Neutrophil (primary cell): ENCODE results near the gene ATF4.

ENCODE experiments used
- H3K27ac ChIP-seq: fragments of 200-600 bp; sonication (generic); 2 replicates; pipeline ENCODE4 v1.5.1; 2016; ENCODE audit warnings: mild to moderate bottlenecking, moderate library complexity
- H3K27me3 ChIP-seq: fragments of 200-600 bp; sonication (generic); 2 replicates; pipeline ENCODE4 v1.6.0; 2016; ENCODE audit warnings: mild to moderate bottlenecking
- H3K36me3 ChIP-seq: fragments of 200-600 bp; sonication (generic); 2 replicates; pipeline ENCODE4 v1.5.1; 2017
- H3K4me1 ChIP-seq, 2 experiments: fragments of 200-600 bp in 1 of 2; sonication (generic) in 1 of 2; 1 replicate in 1 of 2; 2 replicates in 1 of 2; pipeline versions ENCODE4 v1.5.1 to v1.6.1; 2013 to 2016; ENCODE audit warnings: low read depth in 1 of 2, low read length in 1 of 2, mild to moderate bottlenecking in 1 of 2, moderate library complexity in 1 of 2; ENCODE audit not compliant: control insufficient read depth in 1 of 2, insufficient read depth in 1 of 2
- H3K4me3 ChIP-seq, 2 experiments: fragments of 200-600 bp in 1 of 2; sonication (generic) in 1 of 2; 1 replicate in 1 of 2; 2 replicates in 1 of 2; pipeline ENCODE4 v1.5.1; 2013 to 2016; ENCODE audit warnings: low read depth in 1 of 2, low read length in 1 of 2, mild to moderate bottlenecking in 1 of 2, moderate library complexity in 1 of 2
- H3K9me3 ChIP-seq: fragments of 200-600 bp; sonication (generic); 2 replicates; pipeline ENCODE4 v1.5.1; 2016
- TF ChIP-seq, protein P1 (sequence below): fragments of 200-600 bp; sonication (generic); IDR thresholded peaks from 2 replicates; pipeline ENCODE4 v1.5.1; 2016; ENCODE audit warnings: antibody characterized with exemption

Gene ATF4

DNA sequence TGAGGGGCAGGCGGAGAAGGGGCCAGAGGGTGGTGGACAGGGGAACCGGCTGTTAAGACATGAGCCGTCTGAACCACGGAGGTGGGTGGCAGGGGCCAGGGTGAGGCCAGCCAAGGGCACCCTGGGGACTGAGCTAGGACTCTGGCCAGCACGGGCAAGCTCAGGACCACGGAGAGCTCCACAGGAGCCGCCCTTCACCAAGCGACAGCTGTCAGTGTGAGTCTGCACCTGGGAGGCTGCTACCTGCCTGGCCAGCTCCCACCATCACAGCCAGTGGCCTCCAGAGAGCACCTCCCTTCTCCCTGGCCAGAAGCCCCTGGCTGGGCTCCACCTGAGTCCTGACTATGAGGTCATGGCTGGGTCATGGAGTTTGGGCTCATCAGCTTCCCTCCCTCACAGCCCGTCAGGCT lies 41.9 kb upstream of the ATF4 start:
- Histone ChIP-seq H3K27me3 (no peaks in the 10 kb centered on the region), H3K4me3 (no peak overlapping the region), H3K4me1 (no peaks in the 10 kb centered on the region), H3K9me3 (no peaks in the 10 kb centered on the region), H3K27ac (no peak overlapping the region), H3K36me3 (no peaks in the 10 kb centered on the region)
- TF ChIP-seq, protein P1, sequence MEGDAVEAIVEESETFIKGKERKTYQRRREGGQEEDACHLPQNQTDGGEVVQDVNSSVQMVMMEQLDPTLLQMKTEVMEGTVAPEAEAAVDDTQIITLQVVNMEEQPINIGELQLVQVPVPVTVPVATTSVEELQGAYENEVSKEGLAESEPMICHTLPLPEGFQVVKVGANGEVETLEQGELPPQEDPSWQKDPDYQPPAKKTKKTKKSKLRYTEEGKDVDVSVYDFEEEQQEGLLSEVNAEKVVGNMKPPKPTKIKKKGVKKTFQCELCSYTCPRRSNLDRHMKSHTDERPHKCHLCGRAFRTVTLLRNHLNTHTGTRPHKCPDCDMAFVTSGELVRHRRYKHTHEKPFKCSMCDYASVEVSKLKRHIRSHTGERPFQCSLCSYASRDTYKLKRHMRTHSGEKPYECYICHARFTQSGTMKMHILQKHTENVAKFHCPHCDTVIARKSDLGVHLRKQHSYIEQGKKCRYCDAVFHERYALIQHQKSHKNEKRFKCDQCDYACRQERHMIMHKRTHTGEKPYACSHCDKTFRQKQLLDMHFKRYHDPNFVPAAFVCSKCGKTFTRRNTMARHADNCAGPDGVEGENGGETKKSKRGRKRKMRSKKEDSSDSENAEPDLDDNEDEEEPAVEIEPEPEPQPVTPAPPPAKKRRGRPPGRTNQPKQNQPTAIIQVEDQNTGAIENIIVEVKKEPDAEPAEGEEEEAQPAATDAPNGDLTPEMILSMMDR: no peak

- Histone ChIP-seq H3K27me3 (no peaks in the 10 kb centered on the region), H3K36me3 (no peaks in the 10 kb centered on the region), H3K9me3 (no peaks in the 10 kb centered on the region), H3K27ac (no peak overlapping the region), H3K4me3 (no peak overlapping the region), H3K4me1 (no peaks in the 10 kb centered on the region)
- TF ChIP-seq, protein P1: no peak
Observed at GRCh38 chr22:39479254-39479653, 41.1 kb upstream of the ATF4 start.

DNA sequence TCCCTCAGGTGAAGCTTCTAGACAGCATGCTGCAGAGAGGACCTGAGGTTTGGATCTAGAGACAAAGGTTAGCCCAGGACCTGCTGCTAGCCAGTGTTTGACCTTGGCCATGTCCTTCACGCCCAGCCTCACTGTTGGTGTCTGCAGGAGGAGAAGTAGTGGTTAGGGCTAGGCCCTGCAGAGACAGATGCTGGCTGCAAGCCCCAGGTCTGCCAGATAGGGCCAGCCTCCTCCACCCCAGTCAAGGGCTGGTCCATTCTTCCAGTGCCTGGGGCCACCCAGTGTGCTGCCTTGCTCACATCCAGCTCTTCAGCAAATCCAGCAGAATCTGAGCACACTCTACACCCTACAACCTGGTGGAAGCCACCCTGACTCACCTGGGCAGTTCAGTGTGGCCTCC lies 39.8 kb upstream of the ATF4 start:
- no peaks in the 10 kb centered on the region for H3K9me3 ChIP-seq
- no peaks in the 10 kb centered on the region for H3K36me3 ChIP-seq
- H3K27me3 ChIP-seq: no peaks in the 10 kb centered on the region
- H3K4me3 ChIP-seq: no peak overlapping the region
- TF ChIP-seq, protein P1: no peak
- no peaks in the 10 kb centered on the region for H3K4me1 ChIP-seq
- no peak overlapping the region for H3K27ac ChIP-seq

GRCh38 chr22:39481054-39481453 lies 39.3 kb upstream of the ATF4 start:
- H3K9me3 ChIP-seq: no peaks in the 10 kb centered on the region
- no peak overlapping the region for H3K4me3 ChIP-seq
- H3K36me3 ChIP-seq: no peaks in the 10 kb centered on the region
- H3K27ac ChIP-seq: no peak overlapping the region
- TF ChIP-seq, protein P1: no peak
- H3K27me3 ChIP-seq: no peaks in the 10 kb centered on the region
- H3K4me1 ChIP-seq: no peaks in the 10 kb centered on the region

DNA sequence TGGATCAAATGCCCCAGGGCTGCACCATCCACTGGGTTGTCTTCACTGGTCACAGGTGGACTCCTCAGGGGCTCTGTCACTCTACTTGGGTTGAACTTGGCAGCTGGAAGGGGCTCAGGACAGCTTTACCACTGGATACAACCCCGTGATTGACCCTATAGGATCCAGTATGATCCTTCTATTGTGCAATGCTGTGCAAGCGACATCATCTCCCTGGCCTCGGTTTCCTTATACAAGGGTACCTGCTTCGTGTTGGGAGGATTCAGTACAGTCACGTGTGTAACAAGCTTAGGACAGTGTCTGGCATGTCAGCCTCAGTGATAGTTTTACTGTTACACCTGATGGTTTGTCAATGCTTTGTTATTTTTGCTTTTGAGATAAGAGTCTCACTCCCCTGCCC lies 38.8 kb upstream of the ATF4 start:
- Histone ChIP-seq H3K4me3 (no peak overlapping the region), H3K27ac (no peak overlapping the region), H3K9me3 (no peaks in the 10 kb centered on the region), H3K36me3 (no peaks in the 10 kb centered on the region), H3K4me1 (no peaks in the 10 kb centered on the region), H3K27me3 (no peaks in the 10 kb centered on the region)
- TF ChIP-seq, protein P1: no peak

- TF ChIP-seq, protein P1: no peak
- Histone ChIP-seq H3K27me3 (no peaks in the 10 kb centered on the region), H3K27ac (no peak overlapping the region), H3K9me3 (no peaks in the 10 kb centered on the region), H3K4me3 (no peak overlapping the region), H3K4me1 (no peaks in the 10 kb centered on the region), H3K36me3 (no peaks in the 10 kb centered on the region)
Observed at GRCh38 chr22:39482768-39483167, 37.6 kb upstream of the ATF4 start.
